ENCODE data around the gene GJA3.

- TF ChIP-seq POLR2A (IDR thresholded peaks at IDR 0.05) (no peak), CTCF (IDR thresholded peaks at IDR 0.05) (no peak), EP300 (IDR thresholded peaks at IDR 0.05; ENCODE audit: low read depth) (no peak), POLR2AphosphoS5 (IDR thresholded peaks at IDR 0.05) (no peak)
Measured at GRCh38 chr13:20181188-20181587, 20.3 kb upstream of the GJA3 start.

Data from transverse colon (tissue), 4 donors.